Uterus (tissue), 4 donors: Measurements from ENCODE around the gene IL18RAP. TPM values are rescaled to one million over a fixed set of nuclear protein-coding genes. Genes with fewer than 3 reads are reported as not detected.

Experiments
- DNase-seq, 2 donors: peaks; one replicate each; pipeline ENCODE4 v3.0.0-alpha.2; 2019 to 2020
- H3K27ac ChIP-seq, 2 donors: fragments of 200-600 bp; sonication (generic); 1 replicate in 1 of 2; 2 replicates in 1 of 2; pipeline ENCODE4 v1.5.1; 2016 to 2018
- H3K27me3 ChIP-seq, 2 donors: fragments of 200-600 bp; sonication (generic); one replicate each; pipeline ENCODE4 v1.5.1; 2018 to 2019; ENCODE audit warnings: control low read depth in 1 of 2
- H3K36me3 ChIP-seq, 2 donors: fragments of 200-600 bp; sonication (generic); one replicate each; pipeline ENCODE4 v1.5.1; 2019; ENCODE audit warnings: control low read depth in 1 of 2
- H3K4me1 ChIP-seq, 2 donors: fragments of 200-600 bp; sonication (generic); one replicate each; pipeline ENCODE4 v1.5.1; 2018 to 2019; ENCODE audit warnings: control low read depth in 1 of 2
- H3K4me3 ChIP-seq, 2 donors: fragments of 200-600 bp; sonication (generic); 1 replicate in 1 of 2; 2 replicates in 1 of 2; pipeline ENCODE4 v1.5.1; 2018 to 2019; ENCODE audit warnings: mild to moderate bottlenecking in 1 of 2
- H3K9me3 ChIP-seq, 2 donors: fragments of 200-600 bp; sonication (generic); one replicate each; pipeline ENCODE4 v1.5.1; 2019; ENCODE audit warnings: control low read depth in 1 of 2
- POLR2A ChIP-seq, 2 donors: fragments of 450-650 bp; IDR thresholded peaks; one replicate each; pipeline ENCODE4 v1.6.1; 2016; ENCODE audit warnings: antibody characterized with exemption in 2 of 2, mild to moderate bottlenecking in 1 of 2, moderate library complexity in 1 of 2
- intact Hi-C: fragments of 100-400 bp; cut with DNase I; formaldehyde crosslinking; loops from one replicate; pipeline ENCODE4 v1.15.1; 2023; ENCODE audit warnings: low total_unique reads
- total RNA-seq, 4 donors: library from RNA; depleted of rRNA in 3 of 4; stranded (reverse); fragments of >200 nt in 3 of 4; gene quantifications; one replicate each; pipeline versions ENCODE4 v1.1.0 to v1.2.4, GENCODE V29; 2014 to 2023
- TF ChIP-seq, protein P1 (sequence below), 4 experiments: fragments of 200-600 bp in 2 of 4; fragments of 450-650 bp in 2 of 4; sonication (generic) in 2 of 4; IDR thresholded peaks; one replicate each; pipeline ENCODE4 v1.5.1; 2016 to 2019; ENCODE audit warnings: antibody characterized with exemption in 4 of 4, mild to moderate bottlenecking in 2 of 4, moderate library complexity in 1 of 4
- donor health status: DM: yes; HTN: yes; CAD: no.

The IL18RAP gene
- total RNA-seq, 4 donors from 2014 or later = 0.29 to 1.9 (median 0.76) TPM

DNA sequence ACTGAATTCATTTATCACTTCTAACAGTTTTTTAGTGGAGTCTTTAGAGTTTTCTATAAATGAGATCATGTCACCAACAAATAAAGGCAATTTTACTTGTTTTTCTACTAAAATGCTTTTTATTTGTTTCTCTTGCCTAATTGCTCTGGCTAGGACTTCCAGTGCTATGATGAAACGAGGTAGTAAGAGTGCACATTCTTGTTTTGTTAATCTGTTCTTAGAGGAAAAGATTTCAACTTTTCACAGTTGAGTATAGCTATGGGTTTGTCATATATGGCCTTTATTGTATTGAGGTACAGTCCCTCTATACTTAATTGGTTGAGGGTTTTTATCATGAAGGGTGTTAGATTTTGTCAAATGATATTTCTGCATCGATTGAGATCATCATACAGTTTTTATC, 5.6 kb downstream of the IL18RAP start:
- Histone ChIP-seq H3K27me3 (no peaks in the 10 kb centered on the region), H3K4me1 (no peaks in the 10 kb centered on the region), H3K27ac (no peak overlapping the region), H3K36me3 (no peaks in the 10 kb centered on the region), H3K9me3 (no peaks in the 10 kb centered on the region), H3K4me3 (no peak overlapping the region)
- TF ChIP-seq POLR2A (IDR thresholded peaks at IDR 0.05) = no peak
- TF ChIP-seq, protein P1, sequence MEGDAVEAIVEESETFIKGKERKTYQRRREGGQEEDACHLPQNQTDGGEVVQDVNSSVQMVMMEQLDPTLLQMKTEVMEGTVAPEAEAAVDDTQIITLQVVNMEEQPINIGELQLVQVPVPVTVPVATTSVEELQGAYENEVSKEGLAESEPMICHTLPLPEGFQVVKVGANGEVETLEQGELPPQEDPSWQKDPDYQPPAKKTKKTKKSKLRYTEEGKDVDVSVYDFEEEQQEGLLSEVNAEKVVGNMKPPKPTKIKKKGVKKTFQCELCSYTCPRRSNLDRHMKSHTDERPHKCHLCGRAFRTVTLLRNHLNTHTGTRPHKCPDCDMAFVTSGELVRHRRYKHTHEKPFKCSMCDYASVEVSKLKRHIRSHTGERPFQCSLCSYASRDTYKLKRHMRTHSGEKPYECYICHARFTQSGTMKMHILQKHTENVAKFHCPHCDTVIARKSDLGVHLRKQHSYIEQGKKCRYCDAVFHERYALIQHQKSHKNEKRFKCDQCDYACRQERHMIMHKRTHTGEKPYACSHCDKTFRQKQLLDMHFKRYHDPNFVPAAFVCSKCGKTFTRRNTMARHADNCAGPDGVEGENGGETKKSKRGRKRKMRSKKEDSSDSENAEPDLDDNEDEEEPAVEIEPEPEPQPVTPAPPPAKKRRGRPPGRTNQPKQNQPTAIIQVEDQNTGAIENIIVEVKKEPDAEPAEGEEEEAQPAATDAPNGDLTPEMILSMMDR (IDR thresholded peaks at IDR 0.05) = no peak
- no peak for DNase-seq
- intact Hi-C loops = no loop called here

DNA sequence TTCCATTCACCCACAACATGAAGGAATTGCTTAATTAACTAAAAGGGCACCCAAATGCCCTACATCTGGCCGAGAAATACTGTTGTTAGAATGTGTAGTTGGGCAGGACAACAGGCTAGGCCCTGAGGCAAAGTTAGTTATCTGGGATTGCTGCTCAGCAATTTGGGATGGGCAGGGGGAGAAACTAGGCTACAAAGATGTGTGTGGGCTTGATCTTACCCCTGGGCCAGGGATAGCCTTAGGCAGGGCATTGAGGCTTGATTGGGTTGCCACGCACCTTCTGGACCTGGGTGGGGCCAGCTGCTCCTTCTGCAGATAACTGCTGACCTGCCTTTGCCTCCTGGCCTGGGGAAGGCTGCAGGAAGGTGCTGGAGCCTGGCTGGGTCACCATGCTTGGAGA, 9.4 kb downstream of the IL18RAP start:
- no peak overlapping the region for H3K4me3 ChIP-seq
- TF ChIP-seq POLR2A (IDR thresholded peaks at IDR 0.05) = no peak
- TF ChIP-seq, protein P1 (IDR thresholded peaks at IDR 0.05) = no peak
- intact Hi-C loops = no loop called here
- DNase-seq = no peak
- H3K4me1 ChIP-seq = no peaks in the 10 kb centered on the region
- no peaks in the 10 kb centered on the region for H3K36me3 ChIP-seq
- H3K27ac ChIP-seq = no peak overlapping the region
- no peaks in the 10 kb centered on the region for H3K27me3 ChIP-seq
- no peaks in the 10 kb centered on the region for H3K9me3 ChIP-seq

DNA sequence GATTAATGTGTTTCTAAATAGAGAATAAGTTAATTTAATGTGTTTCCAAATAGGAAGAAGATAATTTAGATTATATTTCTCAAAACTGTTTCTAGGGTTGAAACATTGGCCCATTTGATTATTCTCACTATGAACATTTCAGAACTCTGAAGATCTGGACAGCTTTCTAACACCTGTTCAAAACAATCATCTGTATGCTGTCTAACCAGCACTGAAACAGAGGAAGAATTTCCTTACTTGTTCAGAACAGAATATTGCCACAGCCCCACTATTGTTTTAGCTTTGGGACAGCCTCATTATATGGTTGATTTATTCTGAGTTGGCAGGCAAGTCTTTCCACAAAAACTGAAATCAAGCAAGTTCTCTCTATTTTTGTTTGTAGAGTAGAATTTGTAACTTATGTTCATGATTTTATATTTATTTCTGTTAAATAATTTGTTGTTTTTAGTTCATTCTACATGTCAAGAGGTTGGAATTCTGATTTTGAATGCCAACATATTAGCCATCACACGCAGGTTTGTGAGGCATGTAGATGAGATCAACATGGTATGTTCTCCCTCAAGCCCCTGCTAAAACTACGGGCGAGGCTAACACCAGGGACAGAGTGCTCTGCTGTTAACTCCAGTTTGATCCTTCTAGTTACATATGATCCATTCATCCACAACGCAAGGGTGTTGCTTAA, 11.2 kb downstream of the IL18RAP start:
- Histone ChIP-seq H3K36me3 (no peaks in the 10 kb centered on the region), H3K4me3 (no peak overlapping the region), H3K9me3 (no peaks in the 10 kb centered on the region), H3K27me3 (no peaks in the 10 kb centered on the region), H3K4me1 (no peaks in the 10 kb centered on the region), H3K27ac (no peak overlapping the region)
- intact Hi-C loops = no loop called here
- DNase-seq = no peak
- TF ChIP-seq POLR2A (IDR thresholded peaks at IDR 0.05) = no peak

DNA sequence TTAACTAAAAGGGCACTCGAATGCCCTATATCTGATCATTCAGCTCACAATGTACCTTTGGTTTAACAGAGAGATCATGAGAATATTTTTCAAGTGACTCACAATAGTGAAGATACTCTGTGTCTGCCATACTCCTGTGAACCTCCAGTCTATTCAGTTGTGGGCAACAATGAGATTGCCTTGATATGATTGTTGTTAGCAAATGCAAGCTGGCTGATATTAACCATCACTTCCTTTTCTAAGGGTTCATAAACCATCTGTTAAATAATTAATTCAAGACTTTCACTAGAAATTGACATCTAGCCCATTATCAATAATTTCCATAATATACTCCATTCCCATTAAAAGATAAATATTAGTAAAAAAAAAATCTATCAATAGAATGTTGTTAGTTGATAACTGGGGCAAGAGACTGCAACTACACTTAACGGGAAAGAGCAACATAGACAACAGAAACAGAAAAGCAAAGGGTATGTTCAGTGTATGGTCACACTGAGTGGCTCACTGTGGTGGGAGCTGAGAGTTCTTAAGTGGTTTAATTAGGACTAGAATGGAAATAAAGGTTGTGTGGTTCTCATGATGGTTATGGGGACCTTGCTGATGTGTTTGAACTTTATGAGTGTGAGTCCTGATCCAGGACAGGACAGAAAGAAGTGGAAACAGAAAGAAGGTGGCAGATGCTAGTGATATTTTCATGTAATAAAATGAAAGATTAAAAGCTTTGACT, 11.9 kb downstream of the IL18RAP start:
- no peaks in the 10 kb centered on the region for H3K36me3 ChIP-seq
- no peaks in the 10 kb centered on the region for H3K9me3 ChIP-seq
- TF ChIP-seq POLR2A (IDR thresholded peaks at IDR 0.05) = no peak
- TF ChIP-seq, protein P1 (IDR thresholded peaks at IDR 0.05) = no peak
- no peak overlapping the region for H3K4me3 ChIP-seq
- H3K4me1 ChIP-seq = no peaks in the 10 kb centered on the region
- no peaks in the 10 kb centered on the region for H3K27me3 ChIP-seq
- intact Hi-C loops = no loop called here
- DNase-seq = no peak
- no peak overlapping the region for H3K27ac ChIP-seq

DNA sequence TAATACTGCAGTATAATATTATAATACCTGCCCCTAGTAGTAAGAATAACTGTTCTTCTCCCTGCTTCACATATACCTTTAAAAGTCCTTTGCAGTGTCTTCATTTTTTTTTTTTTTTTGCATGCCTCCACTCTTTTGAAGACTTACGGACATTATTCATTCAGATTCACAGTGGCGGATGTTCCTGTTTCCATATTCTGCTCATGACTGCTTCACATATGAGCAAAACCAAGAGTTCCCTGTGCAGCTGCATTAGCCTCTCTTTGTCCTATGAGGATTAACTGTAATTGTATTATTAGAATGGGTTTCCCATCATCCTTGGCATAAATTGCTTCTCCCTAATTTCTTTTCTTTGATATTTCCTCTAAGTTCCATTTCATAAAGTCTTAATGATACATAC, 12.8 kb downstream of the IL18RAP start:
- intact Hi-C loops = no loop called here
- TF ChIP-seq, protein P1 (IDR thresholded peaks at IDR 0.05) = no peak
- TF ChIP-seq POLR2A (IDR thresholded peaks at IDR 0.05) = no peak

More for the DNA sequence above, 12.8 kb downstream of the IL18RAP start:
- Histone ChIP-seq H3K27ac (no peak overlapping the region), H3K4me3 (no peak overlapping the region), H3K27me3 (no peaks in the 10 kb centered on the region), H3K36me3 (no peaks in the 10 kb centered on the region), H3K9me3 (no peaks in the 10 kb centered on the region), H3K4me1 (no peaks in the 10 kb centered on the region)
- DNase-seq = no peak
